ENCODE data around the gene ANXA1. TPM values are rescaled to one million over a fixed set of nuclear protein-coding genes. Genes with fewer than 3 reads are reported as not detected.

ANXA1 gene
- total and polyA plus RNA-seq, 2 donors (not counting 3 experiments of a cell fraction or from before 2014, with no cell fraction given) = 403 to 525 TPM

DNA sequence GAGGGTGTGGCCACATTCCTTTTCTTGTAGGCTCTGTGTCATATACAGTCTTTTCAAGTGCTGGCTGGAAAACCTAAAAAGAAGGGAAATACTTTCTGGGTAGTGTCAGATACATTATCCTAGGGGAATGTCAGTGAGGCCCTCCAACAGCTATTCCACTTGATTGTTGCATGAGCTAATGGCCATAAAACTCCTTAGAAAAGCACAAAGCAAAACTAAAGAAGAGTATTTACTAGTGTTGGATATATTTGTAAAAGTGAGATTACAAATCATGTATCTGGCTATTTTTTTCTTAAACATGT, 829 bp downstream of the ANXA1 start:
- dilution Hi-C loops (cut with MboI; ENCODE audit: extremely low pct_ligation_motif_present, low sequenced_read_pairs) = no loop called here
- TF ChIP-seq POLR2A (IDR thresholded peaks at IDR 0.05; ENCODE audit: low read depth, low read length) = no peak
- TF ChIP-seq EZH2 (IDR thresholded peaks at IDR 0.05; ENCODE audit: borderline replicate concordance, low read depth, low read length, severe bottlenecking) = no peak
- TF ChIP-seq GATA2 (IDR thresholded peaks at IDR 0.05; ENCODE audit: insufficient read depth, insufficient read length, low read depth, low read length) = no peak
- TF ChIP-seq JUN (IDR thresholded peaks at IDR 0.05; ENCODE audit: borderline replicate concordance, insufficient read depth, insufficient read length, low read depth) = no peak
- TF ChIP-seq, protein P1, sequence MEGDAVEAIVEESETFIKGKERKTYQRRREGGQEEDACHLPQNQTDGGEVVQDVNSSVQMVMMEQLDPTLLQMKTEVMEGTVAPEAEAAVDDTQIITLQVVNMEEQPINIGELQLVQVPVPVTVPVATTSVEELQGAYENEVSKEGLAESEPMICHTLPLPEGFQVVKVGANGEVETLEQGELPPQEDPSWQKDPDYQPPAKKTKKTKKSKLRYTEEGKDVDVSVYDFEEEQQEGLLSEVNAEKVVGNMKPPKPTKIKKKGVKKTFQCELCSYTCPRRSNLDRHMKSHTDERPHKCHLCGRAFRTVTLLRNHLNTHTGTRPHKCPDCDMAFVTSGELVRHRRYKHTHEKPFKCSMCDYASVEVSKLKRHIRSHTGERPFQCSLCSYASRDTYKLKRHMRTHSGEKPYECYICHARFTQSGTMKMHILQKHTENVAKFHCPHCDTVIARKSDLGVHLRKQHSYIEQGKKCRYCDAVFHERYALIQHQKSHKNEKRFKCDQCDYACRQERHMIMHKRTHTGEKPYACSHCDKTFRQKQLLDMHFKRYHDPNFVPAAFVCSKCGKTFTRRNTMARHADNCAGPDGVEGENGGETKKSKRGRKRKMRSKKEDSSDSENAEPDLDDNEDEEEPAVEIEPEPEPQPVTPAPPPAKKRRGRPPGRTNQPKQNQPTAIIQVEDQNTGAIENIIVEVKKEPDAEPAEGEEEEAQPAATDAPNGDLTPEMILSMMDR (IDR thresholded peaks at IDR 0.05; ENCODE audit: extremely low read depth in 1 of 2, insufficient read depth in 1 of 2, low read depth in 1 of 2, low read length in 2 of 2) = no peak
- no peak for TF ChIP-seq POLR2AphosphoS5 (IDR thresholded peaks at IDR 0.05; ENCODE audit: insufficient read depth, low read depth, low read length)
- TF ChIP-seq FOS (IDR thresholded peaks at IDR 0.05; ENCODE audit: borderline replicate concordance, insufficient read depth, low read length) = no peak
- TF ChIP-seq MYC (IDR thresholded peaks at IDR 0.05; ENCODE audit: low read depth, low read length) = no peak
- TF ChIP-seq, protein P2, sequence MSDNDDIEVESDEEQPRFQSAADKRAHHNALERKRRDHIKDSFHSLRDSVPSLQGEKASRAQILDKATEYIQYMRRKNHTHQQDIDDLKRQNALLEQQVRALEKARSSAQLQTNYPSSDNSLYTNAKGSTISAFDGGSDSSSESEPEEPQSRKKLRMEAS (IDR thresholded peaks at IDR 0.05; ENCODE audit: insufficient read depth, insufficient read length) = no peak
- H4K20me1 ChIP-seq (replicated peaks; ENCODE audit: control insufficient read depth, extremely low read depth, insufficient read depth, low read length) = peaks cover 11% of the 10 kb centered on the region
- intact Hi-C loops (cut with micrococcal nuclease) = loop anchor here (2.0 to 10.0 kb wide), 2 partner anchors 156 to 788 kb away; partner anchors contain the start of gene ZFAND5
- POLR2A ChIA-PET = interaction anchor here (0.9 to 1.5 kb wide), 5 partner anchors 11 to 203 kb away, joined by 3 to 4 read pairs (median 3); no protein-coding TSS in a partner anchor
- H3K9me3 ChIP-seq (replicated peaks; ENCODE audit: control insufficient read depth, insufficient read depth, low read length) = no peaks in the 10 kb centered on the region
- peak; percentile 56 for DNase-seq (ENCODE audit: low read depth, low spot score)
- H2AFZ ChIP-seq (ENCODE audit: low read depth, low read length) = no peak overlapping the region
- FAIRE-seq = no peak
- H3K9me1 ChIP-seq (replicated peaks; ENCODE audit: control insufficient read depth, extremely low read depth, insufficient read depth, low read length) = no peaks in the 10 kb centered on the region
- peaks cover 67% of the 10 kb centered on the region for H3K4me1 ChIP-seq (ENCODE audit: control insufficient read depth, extremely low read depth, insufficient read depth, low read length)
- peak overlapping the region; percentile 60 to 98 (median 68) for H3K4me3 ChIP-seq (replicated peaks in 1 of 3; ENCODE audit: insufficient read depth in 1 of 3, low read depth in 1 of 3, low read length in 3 of 3)
- peaks cover 0 to 7% of the 10 kb centered on the region in 2 experiments for H3K36me3 ChIP-seq (ENCODE audit: control insufficient read depth in 2 of 2, extremely low read depth in 1 of 2, insufficient read depth in 2 of 2, low read length in 2 of 2)
- H3K4me2 ChIP-seq (ENCODE audit: insufficient read depth, low read length) = peak overlapping the region; percentile 76
- H3K9ac ChIP-seq (replicated peaks; ENCODE audit: extremely low read depth, insufficient read depth, low read length) = peak overlapping the region; percentile 99
- peaks cover 63% of the 10 kb centered on the region for H3K79me2 ChIP-seq (ENCODE audit: control insufficient read depth, insufficient read depth, low read length)
- CTCF ChIA-PET = interaction anchor here (1.1 to 3.3 kb wide), 6 partner anchors 8 to 281 kb away, joined by 4 to 35 read pairs (median 4); no protein-coding TSS in a partner anchor
- no TSS peak for BruUV-seq (replicated peaks)
- no peaks in the 10 kb centered on the region for H3K27me3 ChIP-seq (ENCODE audit: control insufficient read depth in 2 of 2, insufficient read depth in 2 of 2, low read length in 2 of 2)
- peak overlapping the region; percentile 77 for H3K27ac ChIP-seq (ENCODE audit: insufficient read depth, low read depth, low read length)
